Type B pancreatic cell (in vitro differentiated cells): Measurements from ENCODE around the gene OTOA. TPM values are rescaled to one million over a fixed set of nuclear protein-coding genes. Genes with fewer than 3 reads are reported as not detected.
A peak's percentile ranks its signal among the peaks of the same experiment; 100 is the strongest.

Source experiments
- DNase-seq: peaks from one replicate; pipeline ENCODE4 v3.0.0; 2021; ENCODE audit warnings: mixed read lengths; ENCODE audit not compliant: unreplicated experiment; ENCODE audit errors: extremely low spot score
- H3K27ac Mint-ChIP-seq: 2 replicates; pipeline ENCODE4 v1.8.0; 2021; ENCODE audit warnings: mild to moderate bottlenecking, mixed read lengths
- H3K27me3 Mint-ChIP-seq: 2 replicates; pipeline ENCODE4 v1.8.0; 2021; ENCODE audit warnings: mixed read lengths
- H3K36me3 Mint-ChIP-seq: 2 replicates; pipeline ENCODE4 v1.8.0; 2021; ENCODE audit warnings: mixed read lengths
- H3K4me1 Mint-ChIP-seq: one replicate; pipeline ENCODE4 v1.8.0; 2021; ENCODE audit warnings: mixed read lengths; ENCODE audit not compliant: unreplicated experiment
- H3K4me3 Mint-ChIP-seq: 2 replicates; pipeline ENCODE4 v1.8.0; 2021; ENCODE audit warnings: mild to moderate bottlenecking, mixed read lengths
- H3K9me3 Mint-ChIP-seq: 2 replicates; pipeline ENCODE4 v1.8.0; 2021; ENCODE audit warnings: mixed read lengths
- CTCF ChIP-seq: fragments of 200-600 bp; sonication (generic); conservative IDR thresholded peaks from 2 replicates; pipeline ENCODE4 v1.5.0; 2021; ENCODE audit warnings: antibody characterized with exemption, mild to moderate bottlenecking
- total RNA-seq: library from RNA; stranded (reverse); gene quantifications from 2 replicates; pipeline ENCODE4 v1.2.1, GENCODE V29; 2021; ENCODE audit warnings: low replicate concordance

OTOA gene
- total RNA-seq, 1 donor from 2014 or later, result 0.17 TPM

GRCh38 chr16:21620592-21620991 lies 43.2 kb upstream of the OTOA start:
- no peaks in the 10 kb centered on the region for H3K9me3 Mint-ChIP-seq
- peaks cover 14% of the 10 kb centered on the region for H3K4me1 Mint-ChIP-seq
- H3K36me3 Mint-ChIP-seq, result peaks cover 28% of the 10 kb centered on the region
- no peak for TF ChIP-seq CTCF
- no peak overlapping the region for H3K4me3 Mint-ChIP-seq
- H3K27me3 Mint-ChIP-seq, result no peaks in the 10 kb centered on the region
- no peak for DNase-seq
- H3K27ac Mint-ChIP-seq, result no peak overlapping the region

DNA sequence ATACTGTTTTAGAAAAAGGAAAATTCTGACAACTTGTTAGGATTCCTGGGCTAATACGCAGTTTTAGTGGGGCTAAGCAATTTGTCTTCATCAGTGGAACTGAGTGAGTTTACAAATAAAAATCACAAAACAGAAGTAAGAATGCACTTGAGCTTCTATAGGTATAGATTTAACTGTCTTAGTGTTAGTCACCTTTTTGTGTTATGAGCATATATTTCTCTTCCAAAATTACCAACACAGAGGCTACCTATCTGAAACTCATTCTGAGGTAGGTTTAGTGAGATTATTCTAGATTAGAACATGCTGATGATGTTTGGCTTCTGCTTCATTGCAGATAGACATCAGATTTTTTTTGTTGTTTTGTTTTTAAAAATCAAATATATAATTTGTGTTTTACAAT lies 41.2 kb upstream of the OTOA start:
- no peak overlapping the region for H3K4me3 Mint-ChIP-seq
- no peaks in the 10 kb centered on the region for H3K27me3 Mint-ChIP-seq
- no peak for DNase-seq
- H3K4me1 Mint-ChIP-seq, result peaks cover 28% of the 10 kb centered on the region
- no peak overlapping the region for H3K27ac Mint-ChIP-seq
- H3K9me3 Mint-ChIP-seq, result no peaks in the 10 kb centered on the region
- peaks cover 41% of the 10 kb centered on the region for H3K36me3 Mint-ChIP-seq
- no peak for TF ChIP-seq CTCF

- peaks cover 50% of the 10 kb centered on the region for H3K36me3 Mint-ChIP-seq
- no peak for DNase-seq
- no peak overlapping the region for H3K27ac Mint-ChIP-seq
- TF ChIP-seq CTCF, result no peak
- peaks cover 23% of the 10 kb centered on the region for H3K4me1 Mint-ChIP-seq
- no peaks in the 10 kb centered on the region for H3K9me3 Mint-ChIP-seq
- H3K4me3 Mint-ChIP-seq, result no peak overlapping the region
- no peaks in the 10 kb centered on the region for H3K27me3 Mint-ChIP-seq
Measured at GRCh38 chr16:21625026-21625425, 38.7 kb upstream of the OTOA start.

- no peak for TF ChIP-seq CTCF
- peak overlapping the region; percentile 24 for H3K4me3 Mint-ChIP-seq
- peak; percentile 56 for DNase-seq
- peak overlapping the region; percentile 52 for H3K27ac Mint-ChIP-seq
- H3K4me1 Mint-ChIP-seq, result peaks cover 33% of the 10 kb centered on the region
- no peaks in the 10 kb centered on the region for H3K27me3 Mint-ChIP-seq
- peaks cover 52% of the 10 kb centered on the region for H3K36me3 Mint-ChIP-seq
- no peaks in the 10 kb centered on the region for H3K9me3 Mint-ChIP-seq
Measured at GRCh38 chr16:21626659-21627277, 37.0 kb upstream of the OTOA start.

DNA sequence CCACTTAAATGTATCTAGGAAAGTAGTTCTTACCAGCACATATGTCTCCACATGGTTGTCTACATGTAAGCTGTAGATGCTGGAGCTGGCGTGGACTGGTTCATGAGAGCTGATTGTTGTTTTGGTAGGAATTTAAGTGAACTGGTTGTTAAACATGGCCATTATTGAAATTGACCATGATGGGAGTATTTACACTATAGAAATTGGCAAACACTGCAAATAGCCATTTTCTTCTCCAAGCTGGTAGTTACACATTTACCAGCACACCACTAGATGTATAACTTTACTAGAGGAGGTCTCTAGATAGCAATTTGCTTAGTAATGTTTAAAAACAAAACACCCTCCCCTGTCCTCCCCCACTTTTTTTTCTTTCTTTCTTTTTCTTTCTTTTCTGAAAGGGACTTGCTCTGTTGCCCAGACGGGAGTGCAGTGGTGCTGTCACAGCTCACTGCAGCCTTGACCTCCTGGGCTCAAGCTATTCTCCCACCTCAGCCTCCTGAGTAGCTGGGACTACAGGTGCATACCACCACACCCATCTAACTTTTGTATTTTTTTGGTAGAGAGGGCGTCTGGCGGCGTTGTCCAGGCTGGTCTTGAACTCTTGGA lies 35.5 kb upstream of the OTOA start:
- Mint-ChIP-seq H3K4me1 (peaks cover 37% of the 10 kb centered on the region), H3K27ac (no peak overlapping the region), H3K9me3 (no peaks in the 10 kb centered on the region), H3K36me3 (peaks cover 61% of the 10 kb centered on the region), H3K27me3 (no peaks in the 10 kb centered on the region), H3K4me3 (no peak overlapping the region)
- no peak for DNase-seq
- TF ChIP-seq CTCF, result no peak
